ENCODE measurements around the gene EIF4G3.

DNA sequence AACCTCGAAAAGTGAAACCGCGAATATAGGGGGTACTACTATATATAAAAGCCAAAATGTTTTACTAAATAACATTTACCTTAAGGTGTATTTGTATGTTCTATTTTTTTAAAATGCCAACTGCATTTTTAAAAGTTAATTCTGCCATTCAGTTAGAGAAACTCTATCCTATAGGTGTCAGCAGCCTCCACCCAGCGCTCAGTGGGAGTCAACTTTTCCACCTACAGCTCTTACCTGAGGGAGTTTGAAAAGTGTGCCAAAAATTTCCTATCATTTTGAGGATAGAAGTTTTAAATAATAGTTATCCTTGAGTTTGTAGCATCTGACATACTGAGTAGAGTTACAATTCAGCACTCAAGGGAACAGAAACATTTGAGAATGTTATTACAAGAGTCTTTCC is 383.5 kb downstream of the EIF4G3 start:
- TF ChIP-seq, protein P1, sequence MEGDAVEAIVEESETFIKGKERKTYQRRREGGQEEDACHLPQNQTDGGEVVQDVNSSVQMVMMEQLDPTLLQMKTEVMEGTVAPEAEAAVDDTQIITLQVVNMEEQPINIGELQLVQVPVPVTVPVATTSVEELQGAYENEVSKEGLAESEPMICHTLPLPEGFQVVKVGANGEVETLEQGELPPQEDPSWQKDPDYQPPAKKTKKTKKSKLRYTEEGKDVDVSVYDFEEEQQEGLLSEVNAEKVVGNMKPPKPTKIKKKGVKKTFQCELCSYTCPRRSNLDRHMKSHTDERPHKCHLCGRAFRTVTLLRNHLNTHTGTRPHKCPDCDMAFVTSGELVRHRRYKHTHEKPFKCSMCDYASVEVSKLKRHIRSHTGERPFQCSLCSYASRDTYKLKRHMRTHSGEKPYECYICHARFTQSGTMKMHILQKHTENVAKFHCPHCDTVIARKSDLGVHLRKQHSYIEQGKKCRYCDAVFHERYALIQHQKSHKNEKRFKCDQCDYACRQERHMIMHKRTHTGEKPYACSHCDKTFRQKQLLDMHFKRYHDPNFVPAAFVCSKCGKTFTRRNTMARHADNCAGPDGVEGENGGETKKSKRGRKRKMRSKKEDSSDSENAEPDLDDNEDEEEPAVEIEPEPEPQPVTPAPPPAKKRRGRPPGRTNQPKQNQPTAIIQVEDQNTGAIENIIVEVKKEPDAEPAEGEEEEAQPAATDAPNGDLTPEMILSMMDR (IDR thresholded peaks at IDR 0.05) = no peak
- no peak for TF ChIP-seq POLR2A (IDR thresholded peaks at IDR 0.05)
